ENCODE data around the gene FAM184A.

The FAM184A gene

DNA sequence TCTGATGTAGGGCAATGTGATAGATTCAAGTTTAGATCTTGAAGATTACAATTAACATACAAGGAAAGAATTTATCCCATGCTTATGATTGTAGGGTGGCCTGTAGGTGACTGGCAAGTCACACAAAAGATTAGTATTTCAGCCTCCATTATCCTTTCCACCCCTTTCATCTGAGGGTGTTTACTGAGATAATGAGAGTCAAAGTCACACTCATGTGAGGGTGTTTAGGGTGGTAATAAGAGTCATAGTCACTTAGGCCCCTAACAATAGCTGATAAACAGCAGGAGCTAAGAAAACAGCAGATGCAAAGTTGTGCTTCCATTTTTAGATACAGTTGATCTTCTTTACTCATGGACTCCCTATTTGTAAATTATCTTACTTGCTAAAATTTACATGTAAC is 11.4 kb downstream of the FAM184A start:
- TF ChIP-seq, protein P1, sequence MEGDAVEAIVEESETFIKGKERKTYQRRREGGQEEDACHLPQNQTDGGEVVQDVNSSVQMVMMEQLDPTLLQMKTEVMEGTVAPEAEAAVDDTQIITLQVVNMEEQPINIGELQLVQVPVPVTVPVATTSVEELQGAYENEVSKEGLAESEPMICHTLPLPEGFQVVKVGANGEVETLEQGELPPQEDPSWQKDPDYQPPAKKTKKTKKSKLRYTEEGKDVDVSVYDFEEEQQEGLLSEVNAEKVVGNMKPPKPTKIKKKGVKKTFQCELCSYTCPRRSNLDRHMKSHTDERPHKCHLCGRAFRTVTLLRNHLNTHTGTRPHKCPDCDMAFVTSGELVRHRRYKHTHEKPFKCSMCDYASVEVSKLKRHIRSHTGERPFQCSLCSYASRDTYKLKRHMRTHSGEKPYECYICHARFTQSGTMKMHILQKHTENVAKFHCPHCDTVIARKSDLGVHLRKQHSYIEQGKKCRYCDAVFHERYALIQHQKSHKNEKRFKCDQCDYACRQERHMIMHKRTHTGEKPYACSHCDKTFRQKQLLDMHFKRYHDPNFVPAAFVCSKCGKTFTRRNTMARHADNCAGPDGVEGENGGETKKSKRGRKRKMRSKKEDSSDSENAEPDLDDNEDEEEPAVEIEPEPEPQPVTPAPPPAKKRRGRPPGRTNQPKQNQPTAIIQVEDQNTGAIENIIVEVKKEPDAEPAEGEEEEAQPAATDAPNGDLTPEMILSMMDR (IDR thresholded peaks at IDR 0.05; ENCODE audit: extremely low read depth, insufficient read depth, missing control alignments): no peak
- in situ Hi-C loops (cut with MboI; ENCODE audit: low pct_unique_long_range_greater_than_20kb, low sequenced_read_pairs, unreplicated experiment): no loop called here
- DNase-seq (ENCODE audit: low spot score): no peak

DNA sequence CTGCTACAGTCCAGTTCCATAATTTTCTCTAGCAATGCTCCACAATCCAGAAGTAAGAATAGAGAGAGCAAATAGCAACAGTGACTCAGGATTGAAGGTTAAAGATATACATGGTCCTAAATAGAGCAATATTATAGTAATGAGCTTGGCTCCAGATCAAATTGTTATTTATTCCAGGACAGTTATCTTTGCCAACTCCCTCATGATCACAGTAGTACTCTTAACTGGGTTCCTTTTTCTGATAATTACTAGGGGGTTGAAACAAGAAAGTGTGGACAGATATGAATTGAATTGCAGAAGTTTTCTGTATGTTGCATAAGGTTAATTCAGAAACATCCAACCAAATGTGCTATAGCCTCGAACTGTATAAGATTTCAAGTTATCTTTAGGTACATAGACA is 11.9 kb downstream of the FAM184A start:
- in situ Hi-C loops (cut with MboI; ENCODE audit: low pct_unique_long_range_greater_than_20kb, low sequenced_read_pairs, unreplicated experiment): no loop called here
- DNase-seq (ENCODE audit: low spot score): no peak
- TF ChIP-seq, protein P1 (IDR thresholded peaks at IDR 0.05; ENCODE audit: extremely low read depth, insufficient read depth, missing control alignments): no peak

DNA sequence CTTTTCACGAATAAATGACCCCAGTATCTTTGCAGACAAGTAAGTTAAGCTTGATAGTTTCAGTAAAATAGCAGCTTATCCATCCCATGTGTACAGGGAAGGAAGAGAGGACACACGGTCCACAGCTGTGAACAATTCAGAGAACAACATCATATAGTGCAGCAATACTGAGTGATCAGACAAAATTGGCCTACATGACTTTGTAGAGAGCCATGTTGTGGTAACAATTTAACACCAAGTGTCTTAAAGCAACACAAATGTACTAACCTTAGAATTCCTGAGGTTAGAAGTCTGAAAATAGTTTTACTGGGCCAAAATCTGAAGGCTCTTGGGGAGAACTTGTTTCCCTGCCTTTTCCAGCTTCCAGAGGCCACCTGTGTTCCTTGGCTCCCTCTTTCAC is 12.5 kb downstream of the FAM184A start:
- in situ Hi-C loops (cut with MboI; ENCODE audit: low pct_unique_long_range_greater_than_20kb, low sequenced_read_pairs, unreplicated experiment): no loop called here
- no peak for DNase-seq (ENCODE audit: low spot score)
- TF ChIP-seq, protein P1 (IDR thresholded peaks at IDR 0.05; ENCODE audit: extremely low read depth, insufficient read depth, missing control alignments): no peak

DNA sequence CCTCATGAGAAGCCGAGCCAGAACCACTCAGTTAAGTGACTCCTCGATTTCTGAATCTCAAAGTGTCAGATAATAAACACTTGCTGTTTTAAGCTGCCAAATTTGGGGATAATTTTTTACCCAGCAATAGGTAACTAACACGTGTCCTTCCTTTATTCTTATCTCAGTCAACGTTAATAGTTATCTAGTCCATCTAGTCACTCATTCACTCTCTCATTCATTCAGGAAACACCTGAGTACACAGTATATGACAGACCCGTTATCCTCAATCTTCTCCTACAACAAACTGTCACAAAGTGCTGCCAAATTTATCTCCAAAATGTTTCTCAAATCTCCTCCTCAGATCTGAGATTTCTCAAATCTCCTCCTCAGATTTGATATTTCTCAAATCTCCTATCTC is 13.1 kb downstream of the FAM184A start:
- in situ Hi-C loops (cut with MboI; ENCODE audit: low pct_unique_long_range_greater_than_20kb, low sequenced_read_pairs, unreplicated experiment): no loop called here
- no peak for DNase-seq (ENCODE audit: low spot score)
- TF ChIP-seq, protein P1 (IDR thresholded peaks at IDR 0.05; ENCODE audit: extremely low read depth, insufficient read depth, missing control alignments): no peak

DNA sequence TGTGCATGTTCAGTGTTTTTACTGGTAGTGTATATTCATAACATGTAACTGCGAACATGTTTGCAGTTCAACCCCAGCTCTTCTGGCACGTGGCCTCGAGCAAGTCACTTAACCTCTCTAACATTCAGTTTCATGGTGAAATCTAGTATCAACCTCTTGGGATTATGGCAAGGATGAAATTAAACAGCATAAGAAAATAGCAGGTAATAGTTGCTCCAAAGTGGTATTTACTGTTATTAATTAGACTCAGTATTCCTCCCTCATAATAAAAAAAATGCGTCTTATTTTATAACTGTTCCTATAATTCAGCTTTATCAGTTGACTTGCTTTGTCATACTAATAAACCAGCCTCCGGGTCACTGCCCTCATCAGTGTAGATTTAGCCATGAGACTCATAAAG is 15.0 kb downstream of the FAM184A start:
- no peak for DNase-seq (ENCODE audit: low spot score)
- TF ChIP-seq, protein P1 (IDR thresholded peaks at IDR 0.05; ENCODE audit: extremely low read depth, insufficient read depth, missing control alignments): no peak
- in situ Hi-C loops (cut with MboI; ENCODE audit: low pct_unique_long_range_greater_than_20kb, low sequenced_read_pairs, unreplicated experiment): no loop called here

DNA sequence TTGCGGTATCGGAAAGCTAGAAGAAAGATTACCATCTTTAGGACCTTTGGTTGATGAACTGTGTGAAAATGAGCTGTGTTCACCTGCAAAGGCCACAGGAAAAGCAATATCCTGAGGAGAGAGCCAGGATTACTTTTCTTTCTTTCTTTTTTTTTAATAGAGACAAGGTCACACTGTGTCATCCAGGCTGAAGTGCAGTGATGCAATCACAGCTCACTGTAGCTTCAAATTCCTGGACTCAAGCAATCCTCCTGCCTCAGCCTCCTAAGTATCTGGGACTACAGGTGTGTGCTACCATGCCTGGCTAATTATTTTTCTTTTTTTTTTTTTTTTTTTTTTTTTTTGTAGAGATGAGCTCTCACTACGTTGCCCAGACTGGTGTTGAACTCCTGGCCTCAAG is 17.2 kb downstream of the FAM184A start:
- TF ChIP-seq, protein P1 (IDR thresholded peaks at IDR 0.05; ENCODE audit: extremely low read depth, insufficient read depth, missing control alignments): no peak
- in situ Hi-C loops (cut with MboI; ENCODE audit: low pct_unique_long_range_greater_than_20kb, low sequenced_read_pairs, unreplicated experiment): no loop called here
- no peak for DNase-seq (ENCODE audit: low spot score)

All from GM13977 (cell line).